ENCODE data around the gene SH3GL1. TPM values are rescaled to one million over a fixed set of nuclear protein-coding genes. Genes with fewer than 3 reads are reported as not detected.

SH3GL1 gene
- total RNA-seq, 2 donors from 2014 or later, result 47.3 to 56.9 TPM

GRCh38 chr19:4324228-4324627 is 76.1 kb downstream of the SH3GL1 start:
- H3K36me3 ChIP-seq, result no peaks in the 10 kb centered on the region
- TF ChIP-seq, protein P1, sequence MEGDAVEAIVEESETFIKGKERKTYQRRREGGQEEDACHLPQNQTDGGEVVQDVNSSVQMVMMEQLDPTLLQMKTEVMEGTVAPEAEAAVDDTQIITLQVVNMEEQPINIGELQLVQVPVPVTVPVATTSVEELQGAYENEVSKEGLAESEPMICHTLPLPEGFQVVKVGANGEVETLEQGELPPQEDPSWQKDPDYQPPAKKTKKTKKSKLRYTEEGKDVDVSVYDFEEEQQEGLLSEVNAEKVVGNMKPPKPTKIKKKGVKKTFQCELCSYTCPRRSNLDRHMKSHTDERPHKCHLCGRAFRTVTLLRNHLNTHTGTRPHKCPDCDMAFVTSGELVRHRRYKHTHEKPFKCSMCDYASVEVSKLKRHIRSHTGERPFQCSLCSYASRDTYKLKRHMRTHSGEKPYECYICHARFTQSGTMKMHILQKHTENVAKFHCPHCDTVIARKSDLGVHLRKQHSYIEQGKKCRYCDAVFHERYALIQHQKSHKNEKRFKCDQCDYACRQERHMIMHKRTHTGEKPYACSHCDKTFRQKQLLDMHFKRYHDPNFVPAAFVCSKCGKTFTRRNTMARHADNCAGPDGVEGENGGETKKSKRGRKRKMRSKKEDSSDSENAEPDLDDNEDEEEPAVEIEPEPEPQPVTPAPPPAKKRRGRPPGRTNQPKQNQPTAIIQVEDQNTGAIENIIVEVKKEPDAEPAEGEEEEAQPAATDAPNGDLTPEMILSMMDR (IDR thresholded peaks at IDR 0.05), result no peak
- peaks cover 10 to 18% of the 10 kb centered on the region in 2 donors for H3K4me1 ChIP-seq (ENCODE audit: control insufficient read depth in 1 of 2, low read depth in 2 of 2)
- H3K27ac ChIP-seq, result no peak overlapping the region
- H3K4me3 ChIP-seq, result no peak overlapping the region
- DNase-seq (ENCODE audit: low spot score), result no peak
- ATAC-seq (ENCODE audit: insufficient number of reproducible peaks, low FRiP score, low read depth), result no peak
- no peaks in the 10 kb centered on the region for H3K9me3 ChIP-seq
- no peaks in the 10 kb centered on the region for H3K27me3 ChIP-seq (replicated peaks; ENCODE audit: insufficient read depth)

DNA sequence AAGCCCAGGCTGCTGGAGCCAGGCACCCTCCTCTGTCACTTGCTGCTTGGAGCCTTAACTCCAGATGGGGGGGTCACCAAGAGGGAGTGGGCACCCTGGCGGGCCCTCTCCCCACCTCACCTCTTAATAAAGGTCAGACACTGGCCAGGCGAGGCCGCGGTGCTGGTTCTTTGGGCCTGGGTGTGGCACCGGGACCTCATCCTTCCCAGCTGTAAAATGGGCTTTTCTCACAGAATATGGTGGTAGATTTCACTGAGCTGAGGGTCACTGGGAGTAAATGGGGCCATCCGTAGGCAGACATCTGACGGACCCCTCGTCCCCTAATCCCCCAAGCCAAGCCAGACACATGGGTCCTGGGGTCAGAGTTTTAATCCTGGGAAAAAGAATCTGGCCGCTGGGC is 76.7 kb downstream of the SH3GL1 start:
- ATAC-seq (ENCODE audit: insufficient number of reproducible peaks, low FRiP score, low read depth), result no peak
- no peaks in the 10 kb centered on the region for H3K9me3 ChIP-seq
- H3K36me3 ChIP-seq, result no peaks in the 10 kb centered on the region
- peaks cover 9 to 14% of the 10 kb centered on the region in 2 donors for H3K4me1 ChIP-seq (ENCODE audit: control insufficient read depth in 1 of 2, low read depth in 2 of 2)
- TF ChIP-seq, protein P1 (IDR thresholded peaks at IDR 0.05), result no peak
- H3K27me3 ChIP-seq (replicated peaks; ENCODE audit: insufficient read depth), result no peaks in the 10 kb centered on the region
- DNase-seq (ENCODE audit: low spot score), result no peak
- H3K27ac ChIP-seq, result no peak overlapping the region
- no peak overlapping the region for H3K4me3 ChIP-seq

DNA sequence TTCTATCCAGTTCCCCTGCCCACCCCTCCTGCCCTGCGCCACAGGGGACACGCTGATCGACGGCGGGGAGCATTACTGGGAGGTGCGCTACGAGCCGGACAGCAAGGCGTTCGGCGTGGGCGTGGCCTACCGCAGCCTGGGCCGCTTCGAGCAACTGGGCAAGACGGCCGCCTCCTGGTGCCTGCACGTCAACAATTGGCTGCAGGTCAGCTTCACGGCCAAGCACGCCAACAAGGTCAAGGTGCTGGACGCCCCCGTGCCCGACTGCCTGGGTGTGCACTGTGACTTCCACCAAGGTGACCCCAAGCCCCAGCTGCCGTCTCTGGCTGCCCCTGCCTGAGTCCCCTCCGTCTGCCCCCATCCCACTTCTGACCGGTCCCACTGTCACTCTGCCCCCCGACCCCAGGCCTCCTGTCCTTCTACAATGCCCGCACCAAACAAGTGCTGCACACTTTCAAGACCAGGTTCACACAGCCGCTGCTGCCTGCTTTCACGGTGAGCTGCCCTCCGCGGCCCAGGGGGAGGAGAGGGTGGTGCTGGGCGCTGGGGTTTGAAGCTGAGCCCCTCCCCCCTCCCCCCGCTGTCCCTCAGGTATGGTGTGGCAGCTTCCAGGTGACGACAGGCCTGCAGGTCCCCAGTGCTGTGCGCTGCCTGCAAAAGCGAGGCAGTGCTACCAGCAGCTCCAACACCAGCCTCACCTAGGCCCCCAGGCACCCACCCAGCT is 77.2 kb downstream of the SH3GL1 start:
- Histone ChIP-seq H3K4me1 (ENCODE audit: control insufficient read depth in 1 of 2, low read depth in 2 of 2) (peaks cover 5 to 13% of the 10 kb centered on the region in 2 donors), H3K27me3 (replicated peaks; ENCODE audit: insufficient read depth) (no peaks in the 10 kb centered on the region), H3K9me3 (no peaks in the 10 kb centered on the region), H3K27ac (no peak overlapping the region), H3K4me3 (no peak overlapping the region), H3K36me3 (no peaks in the 10 kb centered on the region)
- no peak for DNase-seq (ENCODE audit: low spot score)
- no peak for ATAC-seq (ENCODE audit: insufficient number of reproducible peaks, low FRiP score, low read depth)
- TF ChIP-seq, protein P1 (IDR thresholded peaks at IDR 0.05), result no peak

DNA sequence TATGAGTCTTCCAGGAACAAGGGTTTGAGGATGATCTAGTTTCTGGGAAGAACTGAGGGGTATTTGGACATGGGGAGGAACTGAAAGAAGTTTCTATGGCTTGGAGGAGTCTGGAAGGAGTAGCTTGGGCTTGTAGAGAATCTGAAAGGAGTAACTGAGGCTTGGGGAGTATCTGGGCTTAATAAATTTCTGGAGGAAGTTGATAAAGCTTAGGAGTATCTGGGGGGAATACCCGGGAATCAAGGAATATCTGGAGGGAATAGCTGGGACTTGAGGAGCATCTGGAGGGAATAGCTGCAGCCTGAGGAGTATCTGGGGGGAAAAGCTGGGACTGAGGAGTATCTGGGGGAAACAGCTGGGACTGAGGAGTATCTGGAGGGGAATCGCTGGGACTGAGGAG is 79.9 kb downstream of the SH3GL1 start:
- Histone ChIP-seq H3K4me3 (no peak overlapping the region), H3K27ac (no peak overlapping the region), H3K36me3 (no peaks in the 10 kb centered on the region), H3K4me1 (ENCODE audit: control insufficient read depth in 1 of 2, low read depth in 2 of 2) (no peaks in the 10 kb centered on the region), H3K27me3 (replicated peaks; ENCODE audit: insufficient read depth) (no peaks in the 10 kb centered on the region), H3K9me3 (no peaks in the 10 kb centered on the region)
- DNase-seq (ENCODE audit: low spot score) (no peak), ATAC-seq (ENCODE audit: insufficient number of reproducible peaks, low FRiP score, low read depth) (no peak)
- TF ChIP-seq, protein P1 (IDR thresholded peaks at IDR 0.05), result no peak

DNA sequence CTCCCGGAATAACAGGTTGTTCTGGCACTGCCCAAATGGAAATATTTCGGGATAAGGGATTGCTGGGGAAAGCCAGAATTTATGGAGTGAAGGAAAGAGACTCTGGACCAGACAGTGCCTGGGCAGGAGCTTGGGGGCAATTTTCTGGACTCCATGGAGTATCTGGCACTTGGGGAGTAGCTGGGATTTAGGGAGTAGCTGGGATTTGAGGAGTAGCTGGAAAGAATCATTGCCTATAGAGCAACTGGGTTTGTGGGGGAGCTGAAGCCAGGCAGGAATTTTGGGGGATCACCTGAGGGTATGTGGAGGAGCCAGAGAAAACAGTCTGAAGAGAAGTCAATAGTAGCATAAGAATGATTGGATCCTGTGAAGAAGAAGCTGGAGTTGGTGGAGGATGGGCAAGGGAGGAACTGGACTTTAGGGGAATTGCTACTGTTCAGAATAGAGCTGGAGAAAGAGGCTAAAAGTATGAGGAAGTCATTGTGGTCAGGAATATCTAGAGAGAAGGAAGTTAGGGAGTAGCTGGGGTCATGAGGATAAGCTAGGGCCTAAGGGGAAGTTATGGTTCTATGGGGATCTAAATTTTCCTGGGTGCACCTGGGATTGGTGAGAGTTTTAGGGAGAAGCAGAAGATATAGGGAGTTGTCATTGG is 81.2 kb downstream of the SH3GL1 start:
- ATAC-seq (ENCODE audit: insufficient number of reproducible peaks, low FRiP score, low read depth), result no peak

More for the DNA sequence above, 81.2 kb downstream of the SH3GL1 start:
- TF ChIP-seq, protein P1 (IDR thresholded peaks at IDR 0.05), result no peak
- no peak for DNase-seq (ENCODE audit: low spot score)
- H3K36me3 ChIP-seq, result no peaks in the 10 kb centered on the region
- no peak overlapping the region for H3K4me3 ChIP-seq
- no peaks in the 10 kb centered on the region for H3K4me1 ChIP-seq (ENCODE audit: control insufficient read depth in 1 of 2, low read depth in 2 of 2)
- H3K9me3 ChIP-seq, result no peaks in the 10 kb centered on the region
- no peaks in the 10 kb centered on the region for H3K27me3 ChIP-seq (replicated peaks; ENCODE audit: insufficient read depth)
- H3K27ac ChIP-seq, result no peak overlapping the region
